IMR-90 (cell line): ENCODE data around the gene BRD4. TPM values are rescaled to one million over a fixed set of nuclear protein-coding genes. Genes with fewer than 3 reads are reported as not detected.

Experiments used
- ATAC-seq: fragments of 200-7000 bp; cut with Tn5 transposase; 2 replicates; pipeline ENCODE4 v1.9.1; 2020; ENCODE audit warnings: low read depth, mild to moderate bottlenecking, moderate library complexity
- BruUV-seq: library from RNA; stranded (reverse); fragments of 400-500 nt; replicated peaks from 2 replicates; lab custom pipeline; 2021; lab: Mats Ljungman, UMichigan
- CTCF ChIA-PET: fragments of 300-600 bp; formaldehyde crosslinking; extraction: SDS; loops from one replicate; lab custom pipeline; 2021; ENCODE audit warnings: antibody characterized with exemption; lab: Yijun Ruan, JAX
- POLR2A ChIA-PET: fragments of 300-600 bp; sonication (Branson Sonifier 250); formaldehyde crosslinking; loops from one replicate; lab custom pipeline; 2022; ENCODE audit warnings: antibody characterized with exemption; ENCODE audit not compliant: unreplicated experiment; lab: Charles Lee
- DNase-seq: peaks from one replicate; pipeline ENCODE4 v3.0.0; 2013
- H2AFZ ChIP-seq: replicated peaks from 2 replicates; pipeline ENCODE3; 2013; ENCODE audit warnings: low read length, mild to moderate bottlenecking; ENCODE audit not compliant: poor library complexity
- H2AK5ac ChIP-seq: 2 replicates; pipeline ENCODE4 v1.6.1; 2013; ENCODE audit warnings: low read depth, low read length, inconsistent platforms
- H2AK9ac ChIP-seq: replicated peaks from 2 replicates; pipeline ENCODE3; 2013; ENCODE audit warnings: mild to moderate bottlenecking, low read depth, low read length, moderate library complexity; ENCODE audit not compliant: poor library complexity
- H2BK120ac ChIP-seq: 2 replicates; pipeline ENCODE4 v1.6.1; 2013; ENCODE audit warnings: low read depth, low read length, inconsistent platforms
- H2BK15ac ChIP-seq: 3 replicates; pipeline ENCODE4 v1.6.1; 2013; ENCODE audit warnings: low read depth, low read length, inconsistent platforms
- H2BK20ac ChIP-seq: 2 replicates; pipeline ENCODE4 v1.6.1; 2013; ENCODE audit warnings: low read depth, mild to moderate bottlenecking, inconsistent platforms, low read length, moderate library complexity
- H2BK5ac ChIP-seq: 2 replicates; pipeline ENCODE4 v1.6.1; 2013; ENCODE audit warnings: mild to moderate bottlenecking, low read depth, low read length, inconsistent platforms; ENCODE audit not compliant: poor library complexity, severe bottlenecking
- H3K14ac ChIP-seq: replicated peaks from 2 replicates; pipeline ENCODE4 v1.6.1; 2013; ENCODE audit warnings: low read depth, low read length, inconsistent platforms
- H3K18ac ChIP-seq: 2 replicates; pipeline ENCODE4 v1.6.1; 2013; ENCODE audit warnings: low read depth, low read length, control low read depth
- H3K23ac ChIP-seq: 2 replicates; pipeline ENCODE4 v1.6.1; 2013; ENCODE audit warnings: low read depth, low read length, inconsistent platforms
- H3K27ac ChIP-seq: 2 replicates; pipeline ENCODE4 v1.5.1; 2013; ENCODE audit warnings: mild to moderate bottlenecking, control low read depth, low read length; ENCODE audit not compliant: insufficient read depth
- H3K27me3 ChIP-seq: 2 replicates; pipeline ENCODE4 v1.6.1; 2013; ENCODE audit warnings: low read length; ENCODE audit not compliant: control insufficient read depth, insufficient read depth
- H3K36me3 ChIP-seq: 2 replicates; pipeline ENCODE4 v1.6.1; 2013; ENCODE audit warnings: low read length, mixed read lengths; ENCODE audit not compliant: control insufficient read depth, insufficient read depth
- H3K4ac ChIP-seq: 2 replicates; pipeline ENCODE4 v1.6.1; 2013; ENCODE audit warnings: low read depth, low read length, inconsistent platforms
- H3K4me1 ChIP-seq: 2 replicates; pipeline ENCODE4 v1.6.1; 2013; ENCODE audit warnings: low read length, mixed read lengths; ENCODE audit not compliant: control insufficient read depth, insufficient read depth
- H3K4me2 ChIP-seq: 2 replicates; pipeline ENCODE4 v1.6.1; 2013; ENCODE audit warnings: low read depth, mild to moderate bottlenecking, control low read depth, low read length, moderate library complexity
- H3K4me3 ChIP-seq: 2 replicates; pipeline ENCODE4 v1.5.1; 2013; ENCODE audit warnings: low read depth, mild to moderate bottlenecking, control low read depth, low read length, moderate library complexity; ENCODE audit not compliant: insufficient read depth
- H3K56ac ChIP-seq: 2 replicates; pipeline ENCODE4 v1.6.1; 2013; ENCODE audit warnings: low read length, inconsistent platforms; ENCODE audit not compliant: insufficient read depth; ENCODE audit errors: extremely low read depth
- H3K79me1 ChIP-seq, 2 experiments: 2 replicates each; pipeline ENCODE4 v1.6.1; 2013; ENCODE audit warnings: low read length in 2 of 2, inconsistent platforms in 1 of 2, low read depth in 1 of 2
- H3K9ac ChIP-seq: 2 replicates; pipeline ENCODE4 v1.6.1; 2013; ENCODE audit warnings: low read depth, low read length, control low read depth
- H3K9me1 ChIP-seq: 2 replicates; pipeline ENCODE4 v1.6.1; 2013; ENCODE audit warnings: low read length, inconsistent platforms; ENCODE audit not compliant: insufficient read depth
- H3K9me3 ChIP-seq: 2 replicates; pipeline ENCODE4 v1.6.1; 2013; ENCODE audit warnings: low read length; ENCODE audit not compliant: control insufficient read depth, insufficient read depth
- H4K20me1 ChIP-seq: 2 replicates; pipeline ENCODE4 v1.6.1; 2013; ENCODE audit warnings: low read length, inconsistent platforms; ENCODE audit not compliant: insufficient read depth
- H4K5ac ChIP-seq: 2 replicates; pipeline ENCODE4 v1.6.1; 2013; ENCODE audit warnings: mild to moderate bottlenecking, low read depth, low read length, control low read depth
- H4K8ac ChIP-seq, 2 experiments: 2 replicates each; pipeline ENCODE4 v1.6.1; 2013; ENCODE audit warnings: low read depth in 2 of 2, low read length in 2 of 2, control low read depth in 1 of 2, inconsistent platforms in 1 of 2
- H4K91ac ChIP-seq: 2 replicates; pipeline ENCODE4 v1.6.1; 2013; ENCODE audit warnings: low read depth, low read length, inconsistent platforms; ENCODE audit not compliant: insufficient read depth
- CEBPB ChIP-seq: IDR thresholded peaks from 2 replicates; pipeline ENCODE4 v1.6.1; 2012; ENCODE audit warnings: low read depth, low read length, improper control_type of control experiment
- CHD1 ChIP-seq: IDR thresholded peaks from 2 replicates; pipeline ENCODE4 v1.6.1; 2012; ENCODE audit warnings: low read depth, low read length, improper control_type of control experiment
- MAFK ChIP-seq: IDR thresholded peaks from 2 replicates; pipeline ENCODE4 v1.6.1; 2012; ENCODE audit warnings: low read depth, low read length, improper control_type of control experiment
- MXI1 ChIP-seq: IDR thresholded peaks from 2 replicates; pipeline ENCODE4 v1.6.1; 2012; ENCODE audit warnings: low read depth, mild to moderate bottlenecking, low read length, moderate library complexity, borderline replicate concordance
- POLR2A ChIP-seq: IDR thresholded peaks from 2 replicates; pipeline ENCODE4 v1.6.1; 2012; ENCODE audit warnings: mild to moderate bottlenecking, low read depth, low read length
- RCOR1 ChIP-seq: IDR thresholded peaks from 2 replicates; pipeline ENCODE4 v1.6.1; 2012; ENCODE audit warnings: mild to moderate bottlenecking, low read length, improper control_type of control experiment; ENCODE audit not compliant: insufficient replicate concordance
- WGBS, 2 experiments: methylation state at CpG; one replicate each; pipeline versions ENCODE4 v1.1.5 to v1.1.7; 2013; ENCODE audit warnings: missing lambda C conversion rate in 2 of 2; ENCODE audit not compliant: insufficient read length in 1 of 2; ENCODE audit errors: extremely low coverage in 2 of 2; 5-methylcytosine and 5-hydroxymethylcytosine counted together
- dilution Hi-C: fragments of 300-500 bp; cut with HindIII; formaldehyde crosslinking; loops from one replicate; pipeline ENCODE4 v1.14.3; 2018; ENCODE audit warnings: low sequenced_read_pairs; ENCODE audit not compliant: unreplicated experiment
- in situ Hi-C: fragments of 300-500 bp; cut with MboI; formaldehyde crosslinking; loops from 3 replicates; pipeline ENCODE4 v1.14.3; 2019; ENCODE audit warnings: low sequenced_read_pairs, inconsistent platforms, mixed read lengths
- intact Hi-C: fragments of 100-400 bp; cut with micrococcal nuclease; formaldehyde crosslinking; loops from 2 replicates; pipeline ENCODE4 v1.10.0; 2022
- polyA plus RNA-seq, 3 experiments: library from polyadenylated mRNA; depleted of rRNA; stranded (reverse); fragments of >200 nt; gene quantifications; 2 replicates each; pipeline ENCODE4 v1.2.3, GENCODE V29; 2012; ENCODE audit warnings: low replicate concordance in 1 of 3
- total RNA-seq: library from RNA; depleted of rRNA; stranded (reverse); fragments of >200 nt; gene quantifications from 2 replicates; pipeline ENCODE4 v1.2.3, GENCODE V29; 2012
- TF ChIP-seq, protein P1 (sequence below): fragments of 150-350 bp; IDR thresholded peaks from 2 replicates; pipeline ENCODE4 v1.6.1; 2017; ENCODE audit warnings: mild to moderate bottlenecking, antibody characterized with exemption, low read length, low read depth
- TF ChIP-seq, protein P2 (sequence below): fragments of 150-350 bp; IDR thresholded peaks from 2 replicates; pipeline ENCODE4 v1.6.1; 2016; ENCODE audit warnings: low read depth, mild to moderate bottlenecking, low read length, moderate library complexity, borderline replicate concordance

The BRD4 gene
- total and polyA plus RNA-seq, 2 of the 4 experiments (the other 2 are of a cell fraction), result 7.0 to 21.1 TPM

DNA sequence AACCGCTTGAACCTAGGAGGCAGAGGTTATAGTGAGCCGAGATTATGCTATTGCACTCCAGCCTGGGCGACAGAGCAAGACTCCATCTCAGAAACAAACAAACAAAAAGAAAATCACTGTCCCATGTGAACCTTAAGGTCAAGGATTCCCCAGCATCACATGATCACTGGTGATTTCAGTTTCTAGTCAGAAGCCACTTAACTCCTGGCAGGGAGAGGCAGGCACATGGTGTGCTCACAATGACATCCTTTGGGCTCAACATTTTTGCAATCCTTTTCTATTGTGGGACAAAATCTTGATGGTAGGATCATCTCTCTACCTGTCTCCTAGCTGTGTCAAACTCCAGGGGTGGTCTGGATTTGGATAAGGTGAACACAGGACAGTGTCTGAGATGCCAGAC, 35.1 kb upstream of the BRD4 start:
- dilution Hi-C loops (no loop called here), in situ Hi-C loops (no loop called here), intact Hi-C loops (no loop called here)
- Histone ChIP-seq H3K4me2 (no peak overlapping the region), H3K4me3 (no peak overlapping the region), H3K4me1 (no peaks in the 10 kb centered on the region), H4K20me1 (peaks cover 4% of the 10 kb centered on the region), H3K27me3 (no peaks in the 10 kb centered on the region), H3K9me1 (no peaks in the 10 kb centered on the region; the same call in 1 of the 2 replicates), H4K8ac (no peak overlapping the region), H2BK5ac (no peak overlapping the region), H3K79me1 (peaks cover 12 to 42% of the 10 kb centered on the region in 2 experiments), H2BK20ac (no peak overlapping the region), H3K27ac (no peak overlapping the region), H3K36me3 (peaks cover 62% of the 10 kb centered on the region), H4K91ac (no peak overlapping the region), H3K23ac (no peak overlapping the region), H2AK9ac (no peak overlapping the region), H3K14ac (no peak overlapping the region), H2AK5ac (no peak overlapping the region), H4K5ac (no peak overlapping the region), H3K9ac (no peak overlapping the region), H3K18ac (no peak overlapping the region), H3K9me3 (no peaks in the 10 kb centered on the region), H2BK15ac (no peak overlapping the region), H2AFZ (no peak overlapping the region), H2BK120ac (no peak overlapping the region), H3K56ac (no peak overlapping the region), H3K4ac (no peak overlapping the region)
- ChIA-PET CTCF (no interaction called here), POLR2A (no interaction called here)
- TF ChIP-seq CHD1, result no peak
- TF ChIP-seq, protein P1, sequence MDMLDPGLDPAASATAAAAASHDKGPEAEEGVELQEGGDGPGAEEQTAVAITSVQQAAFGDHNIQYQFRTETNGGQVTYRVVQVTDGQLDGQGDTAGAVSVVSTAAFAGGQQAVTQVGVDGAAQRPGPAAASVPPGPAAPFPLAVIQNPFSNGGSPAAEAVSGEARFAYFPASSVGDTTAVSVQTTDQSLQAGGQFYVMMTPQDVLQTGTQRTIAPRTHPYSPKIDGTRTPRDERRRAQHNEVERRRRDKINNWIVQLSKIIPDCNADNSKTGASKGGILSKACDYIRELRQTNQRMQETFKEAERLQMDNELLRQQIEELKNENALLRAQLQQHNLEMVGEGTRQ, result no peak
- no peak for TF ChIP-seq CEBPB
- TF ChIP-seq RCOR1, result no peak
- no peak for TF ChIP-seq MAFK
- no peak for TF ChIP-seq POLR2A
- TF ChIP-seq, protein P2, sequence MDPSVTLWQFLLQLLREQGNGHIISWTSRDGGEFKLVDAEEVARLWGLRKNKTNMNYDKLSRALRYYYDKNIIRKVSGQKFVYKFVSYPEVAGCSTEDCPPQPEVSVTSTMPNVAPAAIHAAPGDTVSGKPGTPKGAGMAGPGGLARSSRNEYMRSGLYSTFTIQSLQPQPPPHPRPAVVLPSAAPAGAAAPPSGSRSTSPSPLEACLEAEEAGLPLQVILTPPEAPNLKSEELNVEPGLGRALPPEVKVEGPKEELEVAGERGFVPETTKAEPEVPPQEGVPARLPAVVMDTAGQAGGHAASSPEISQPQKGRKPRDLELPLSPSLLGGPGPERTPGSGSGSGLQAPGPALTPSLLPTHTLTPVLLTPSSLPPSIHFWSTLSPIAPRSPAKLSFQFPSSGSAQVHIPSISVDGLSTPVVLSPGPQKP, result no peak
- no peak for TF ChIP-seq MXI1
- no TSS peak for BruUV-seq
- ATAC-seq, result no peak
- WGBS, 2 experiments, result 100% methylated on average over 1 of the region's 3 CpGs; no CpG with 5 or more reads in 1 of the 2 experiments
- DNase-seq, result no peak
